ENCODE results near the gene MGLL. TPM values are rescaled to one million over a fixed set of nuclear protein-coding genes. Genes with fewer than 3 reads are reported as not detected.

Gene MGLL
- total RNA-seq, 3 donors from 2014 or later = 212 to 515 (median 221) TPM

GRCh38 chr3:127847236-127847720, 25.0 kb upstream of the MGLL start:
- Histone ChIP-seq H3K4me1 (ENCODE audit: low read depth) (no peaks in the 10 kb centered on the region), H3K9me3 (no peaks in the 10 kb centered on the region), H3K36me3 (ENCODE audit: low read depth) (no peaks in the 10 kb centered on the region), H3K4me3 (no peak overlapping the region)
- TF ChIP-seq CTCF (IDR thresholded peaks at IDR 0.05) = no peak
- intact Hi-C loops (cut with DNase I, micrococcal nuclease) = no loop called here
- DNase-seq (no peak), ATAC-seq (no peak)

DNA sequence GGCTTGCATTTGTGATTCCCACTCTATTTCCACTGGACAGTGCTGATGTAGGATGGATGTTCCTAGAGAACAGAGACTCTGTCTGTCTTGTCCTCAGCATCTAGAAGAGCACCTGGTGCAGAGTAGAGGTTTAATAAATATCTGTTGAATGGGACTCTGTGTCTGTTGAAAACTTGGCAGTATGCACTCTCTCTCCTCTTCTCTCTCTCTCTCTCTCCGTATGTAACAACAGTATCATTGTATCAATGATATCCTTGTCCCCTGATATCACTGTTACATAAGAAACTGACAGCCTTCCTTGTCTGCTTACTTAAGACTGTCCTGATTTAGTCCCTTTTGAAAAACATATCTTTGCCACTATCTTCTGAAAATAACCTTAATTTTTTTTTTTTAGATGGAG, 24.3 kb upstream of the MGLL start:
- Histone ChIP-seq H3K4me3 (no peak overlapping the region), H3K9me3 (no peaks in the 10 kb centered on the region), H3K36me3 (ENCODE audit: low read depth) (no peaks in the 10 kb centered on the region), H3K4me1 (ENCODE audit: low read depth) (no peaks in the 10 kb centered on the region)
- DNase-seq = no peak
- ATAC-seq = no peak
- intact Hi-C loops (cut with DNase I, micrococcal nuclease) = no loop called here
- no peak for TF ChIP-seq CTCF (IDR thresholded peaks at IDR 0.05)

DNA sequence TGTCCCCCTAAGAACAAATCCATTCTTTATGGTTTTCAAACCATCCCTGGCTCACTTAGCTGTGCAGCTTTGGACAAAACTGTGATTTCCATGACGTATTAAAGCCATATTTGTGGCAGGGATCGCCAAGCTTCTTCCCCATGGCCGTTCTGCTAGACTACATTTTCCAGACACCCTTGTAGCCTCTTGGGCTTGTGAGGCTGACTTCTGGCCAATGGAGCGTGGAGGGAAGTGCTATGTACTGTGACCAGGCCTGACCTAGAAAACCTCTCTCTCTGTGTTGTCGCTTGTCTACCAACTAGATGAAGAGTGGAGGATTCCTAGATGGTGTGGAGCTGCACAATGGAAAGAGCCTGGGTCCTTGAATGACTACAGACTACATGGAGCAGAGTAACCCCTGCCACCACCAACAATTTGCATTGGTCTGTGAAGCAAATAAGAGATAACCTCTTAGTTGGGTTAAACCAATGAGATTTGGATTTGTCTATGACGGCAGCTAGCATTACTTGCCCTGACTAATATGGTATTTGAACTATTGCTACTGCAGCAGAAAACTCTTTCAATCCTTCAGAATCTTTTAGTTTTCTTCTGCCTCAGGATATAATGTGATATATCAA, 22.1 kb upstream of the MGLL start:
- intact Hi-C loops (cut with DNase I, micrococcal nuclease) = no loop called here
- Histone ChIP-seq H3K4me3 (no peak overlapping the region), H3K36me3 (ENCODE audit: low read depth) (no peaks in the 10 kb centered on the region), H3K4me1 (ENCODE audit: low read depth) (no peaks in the 10 kb centered on the region), H3K9me3 (no peaks in the 10 kb centered on the region)
- TF ChIP-seq CTCF (IDR thresholded peaks at IDR 0.05) = no peak
- no peak for ATAC-seq
- no peak for DNase-seq

DNA sequence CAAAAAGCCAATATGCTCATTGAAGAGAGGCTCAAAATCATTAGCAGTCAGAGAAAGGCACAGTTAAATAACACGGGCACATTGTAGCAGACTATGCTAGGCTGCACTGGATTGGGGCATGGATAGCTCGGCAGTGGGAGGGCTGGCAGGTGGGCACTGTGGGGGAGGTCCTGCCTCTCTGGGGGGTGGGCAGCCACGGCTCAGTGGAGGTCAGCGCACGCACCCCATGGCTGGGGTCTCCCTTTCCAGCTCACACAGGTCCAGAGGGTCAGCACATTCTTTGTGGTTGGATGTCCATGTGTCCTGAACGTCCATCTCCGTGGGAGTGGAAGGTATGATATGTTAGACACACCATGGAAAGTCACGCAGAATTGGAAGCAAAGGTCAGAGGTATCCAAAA, 18.4 kb upstream of the MGLL start:
- Histone ChIP-seq H3K4me3 (no peak overlapping the region), H3K9me3 (no peaks in the 10 kb centered on the region), H3K36me3 (ENCODE audit: low read depth) (no peaks in the 10 kb centered on the region), H3K4me1 (ENCODE audit: low read depth) (no peaks in the 10 kb centered on the region)
- DNase-seq = no peak
- no peak for ATAC-seq
- TF ChIP-seq CTCF (IDR thresholded peaks at IDR 0.05) = no peak
- intact Hi-C loops (cut with DNase I, micrococcal nuclease) = no loop called here

DNA sequence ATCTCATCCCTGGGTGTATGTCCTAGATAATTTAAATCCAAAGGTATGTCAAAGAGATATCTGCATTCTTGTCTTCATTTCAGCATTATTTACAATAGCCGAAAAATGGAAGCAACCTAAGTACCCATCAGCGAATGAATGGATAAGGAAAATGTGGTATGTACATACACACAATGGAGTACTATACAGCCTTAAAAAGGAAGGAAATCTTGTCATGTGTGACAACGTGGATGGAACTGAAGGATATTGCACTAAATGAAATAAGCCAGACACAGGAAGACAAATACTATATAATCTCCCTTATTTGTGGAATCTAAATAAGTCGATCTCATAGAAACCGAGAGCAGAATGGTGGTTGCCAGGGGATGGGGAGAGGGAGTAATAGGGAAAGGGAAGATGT, 16.8 kb upstream of the MGLL start:
- no peak for ATAC-seq
- intact Hi-C loops (cut with DNase I, micrococcal nuclease) = no loop called here

More for the DNA sequence above, 16.8 kb upstream of the MGLL start:
- no peak for TF ChIP-seq CTCF (IDR thresholded peaks at IDR 0.05)
- Histone ChIP-seq H3K9me3 (no peaks in the 10 kb centered on the region), H3K4me1 (ENCODE audit: low read depth) (no peaks in the 10 kb centered on the region), H3K4me3 (no peak overlapping the region), H3K36me3 (ENCODE audit: low read depth) (no peaks in the 10 kb centered on the region)
- no peak for DNase-seq

Data from mucosa of descending colon (tissue), 3 donors.